HepG2 (cell line): ENCODE data around the gene THBS4. TPM values are rescaled to one million over a fixed set of nuclear protein-coding genes. Genes with fewer than 3 reads are reported as not detected.

Experiments used
- ATAC-seq: fragments of 200-7000 bp; cut with Tn5 transposase; 3 replicates; pipeline ENCODE4 v1.9.1; 2020; ENCODE audit warnings: mild to moderate bottlenecking, moderate library complexity
- BruUV-seq: library from RNA; stranded (reverse); fragments of 400-500 nt; replicated peaks from 2 replicates; lab custom pipeline; 2021; lab: Mats Ljungman, UMichigan
- CTCF ChIA-PET: fragments of 300-600 bp; formaldehyde crosslinking; extraction: SDS; loops from one replicate; lab custom pipeline; 2021; ENCODE audit warnings: low total read pairs, inconsistent platforms, low intra/inter-chr PET ratio; lab: Yijun Ruan, JAX
- POLR2A ChIA-PET: fragments of 350-600 bp; sonication (Branson Sonifier 250); formaldehyde crosslinking; loops from one replicate; lab custom pipeline; 2020; ENCODE audit warnings: antibody characterized with exemption, inconsistent platforms; lab: Yijun Ruan, JAX
- DNase-seq: peaks from one replicate; pipeline ENCODE4 v3.0.0-alpha.2; 2015; ENCODE audit warnings: low spot score
- FAIRE-seq: peaks from 3 replicates; lab custom pipeline; 2011; peaks lifted over from hg19 to GRCh38; lab: Jason Lieb, UNC
- H2AFZ ChIP-seq: one replicate; pipeline ENCODE4 v1.6.1; 2011; ENCODE audit warnings: low read length, inconsistent platforms
- H3K27ac ChIP-seq: fragments of 300-600 bp; 3 replicates; pipeline ENCODE4 v1.8.0; 2011; ENCODE audit warnings: mixed run types, mild to moderate bottlenecking, mixed read lengths, low read length, inconsistent platforms; ENCODE audit not compliant: insufficient read depth; ENCODE audit errors: extremely low read length
- H3K27me3 ChIP-seq, 2 experiments: fragments of 200-600 bp in 1 of 2; 2 replicates in 1 of 2; 3 replicates in 1 of 2; pipeline versions ENCODE4 v1.6.0 to v1.8.0; 2011; ENCODE audit warnings: low read length in 2 of 2, mild to moderate bottlenecking in 2 of 2, moderate library complexity in 2 of 2, inconsistent platforms in 1 of 2; ENCODE audit not compliant: insufficient read depth in 2 of 2, control insufficient read depth in 1 of 2
- H3K36me3 ChIP-seq, 2 experiments: fragments of 200-600 bp in 1 of 2; replicated peaks in 1 of 2; 2 replicates in 1 of 2; 3 replicates in 1 of 2; pipeline versions ENCODE4 v1.5.1 to v1.8.0; 2011; ENCODE audit warnings: low read length in 2 of 2, inconsistent platforms in 1 of 2; ENCODE audit not compliant: insufficient read depth in 2 of 2, control insufficient read depth in 1 of 2
- H3K4me1 ChIP-seq: 2 replicates; pipeline ENCODE4 v1.5.1; 2012; ENCODE audit warnings: low read length, inconsistent platforms; ENCODE audit not compliant: insufficient read depth
- H3K4me2 ChIP-seq: 2 replicates; pipeline ENCODE4 v1.6.0; 2011; ENCODE audit warnings: low read depth, low read length, inconsistent platforms
- H3K4me3 ChIP-seq, 3 experiments: fragments of 200-600 bp in 1 of 3; sonication (generic), shearing (Covaris generic) in 1 of 3; replicated peaks in 1 of 3; 2 replicates each; pipeline ENCODE4 v1.5.1; 2011 to 2016; ENCODE audit warnings: low read length in 3 of 3, inconsistent platforms in 2 of 3, low read depth in 2 of 3, mild to moderate bottlenecking in 2 of 3, control low read depth in 1 of 3, mixed read lengths in 1 of 3; ENCODE audit not compliant: insufficient read depth in 1 of 3
- H3K79me2 ChIP-seq: one replicate; pipeline ENCODE4 v1.6.1; 2011; ENCODE audit warnings: low read length, inconsistent platforms; ENCODE audit not compliant: insufficient read depth
- H3K9ac ChIP-seq: 2 replicates; pipeline ENCODE4 v1.6.0; 2011; ENCODE audit warnings: mild to moderate bottlenecking, low read depth, low read length, inconsistent platforms; ENCODE audit not compliant: insufficient read depth
- H3K9me3 ChIP-seq: 2 replicates; pipeline ENCODE4 v1.5.1; 2012; ENCODE audit warnings: mild to moderate bottlenecking, low read length
- H4K20me1 ChIP-seq: 2 replicates; pipeline ENCODE4 v1.6.0; 2011; ENCODE audit warnings: inconsistent platforms, mild to moderate bottlenecking, low read length, moderate library complexity; ENCODE audit not compliant: insufficient read depth
- EED ChIP-seq: sonication (generic); formaldehyde crosslinking; IDR thresholded peaks from 2 replicates; pipeline ENCODE4 v1.5.0; 2020; ENCODE audit warnings: mild to moderate bottlenecking, missing genetic modification reagents
- GATAD1 ChIP-seq: IDR thresholded peaks from 2 replicates; pipeline ENCODE4 v1.6.1; 2016; ENCODE audit warnings: missing genetic modification reagents, missing compliant biosample characterization
- HOXD1 ChIP-seq: sonication (generic); formaldehyde crosslinking; IDR thresholded peaks from 2 replicates; pipeline ENCODE4 v1.5.0; 2020; ENCODE audit warnings: missing genetic modification reagents
- NRL ChIP-seq: sonication (generic); formaldehyde crosslinking; IDR thresholded peaks from 2 replicates; pipeline ENCODE4 v1.5.0; 2020; ENCODE audit warnings: missing genetic modification reagents, mild to moderate bottlenecking, moderate library complexity, borderline replicate concordance
- PITX1 ChIP-seq: sonication (generic); formaldehyde crosslinking; IDR thresholded peaks from 2 replicates; pipeline ENCODE4 v1.5.1; 2020; ENCODE audit warnings: mild to moderate bottlenecking, missing genetic modification reagents
- SP2 ChIP-seq: sonication (generic); formaldehyde crosslinking; IDR thresholded peaks from 2 replicates; pipeline ENCODE4 v1.5.1; 2020; ENCODE audit warnings: mild to moderate bottlenecking, missing genetic modification reagents
- STAT5B ChIP-seq: sonication (generic); formaldehyde crosslinking; IDR thresholded peaks from 2 replicates; pipeline ENCODE4 v1.4.0; 2020; ENCODE audit warnings: missing genetic modification reagents
- ZNF230 ChIP-seq: sonication (generic); formaldehyde crosslinking; IDR thresholded peaks from 2 replicates; pipeline ENCODE4 v1.4.0; 2020; ENCODE audit warnings: mild to moderate bottlenecking, missing genetic modification reagents
- ZNF710 ChIP-seq: sonication (generic); formaldehyde crosslinking; IDR thresholded peaks from 2 replicates; pipeline ENCODE4 v1.5.0; 2020; ENCODE audit warnings: mild to moderate bottlenecking, missing genetic modification reagents, borderline replicate concordance
- ZNF790 ChIP-seq: sonication (generic); formaldehyde crosslinking; IDR thresholded peaks from 2 replicates; pipeline ENCODE4 v1.8.0; 2022; ENCODE audit warnings: missing genetic modification reagents, mild to moderate bottlenecking, borderline replicate concordance
- WGBS: methylation state at CpG from one replicate; pipeline ENCODE4 v1.1.6; 2017; ENCODE audit warnings: low lambda C conversion rate; 5-methylcytosine and 5-hydroxymethylcytosine counted together
- in situ Hi-C: cut with HindIII; loops from 2 replicates; pipeline ENCODE4 v1.10.0; 2017; ENCODE audit warnings: low pct_unique_long_range_greater_than_20kb; ENCODE audit not compliant: extremely low pct_ligation_motif_present
- intact Hi-C: fragments of 100-400 bp; cut with micrococcal nuclease; formaldehyde crosslinking; loops from one replicate; pipeline ENCODE4 v1.10.0; 2022; ENCODE audit not compliant: unreplicated experiment
- polyA plus RNA-seq, 8 experiments: library from polyadenylated mRNA; depleted of rRNA in 3 of 8; stranded (reverse) in 7 of 8; unstranded in 1 of 8; fragments of >200 nt; fragmentation: Illumina TruSeq in 4 of 8; extraction: Trizol in 4 of 8; gene quantifications; 2 replicates each; pipeline versions ENCODE4 v1.2.1 to v1.2.3, GENCODE V29; 2011 to 2016; ENCODE audit warnings: low read depth in 4 of 8, missing spikeins in 1 of 8, mixed read lengths in 1 of 8; ENCODE audit not compliant: insufficient read depth in 1 of 8
- total RNA-seq, 5 experiments: library from RNA; depleted of rRNA; stranded (reverse); fragments of >200 nt; fragmentation: Illumina TruSeq; extraction: Trizol; gene quantifications; 2 replicates each; pipeline ENCODE4 v1.2.3, GENCODE V29; 2016; ENCODE audit warnings: low read depth in 1 of 5
- TF ChIP-seq, protein P1 (sequence below): sonication (generic); formaldehyde crosslinking; IDR thresholded peaks from 2 replicates; pipeline ENCODE4 v1.5.0; 2020; ENCODE audit warnings: mild to moderate bottlenecking, low read depth, missing genetic modification reagents, borderline replicate concordance
- TF ChIP-seq, protein P2 (sequence below): sonication (generic); formaldehyde crosslinking; IDR thresholded peaks from 2 replicates; pipeline ENCODE4 v1.4.0; 2020; ENCODE audit warnings: mild to moderate bottlenecking, missing genetic modification reagents
- TF ChIP-seq, protein P3 (sequence below): sonication (generic); formaldehyde crosslinking; conservative IDR thresholded peaks from 2 replicates; pipeline ENCODE4 v1.8.0; 2022; ENCODE audit warnings: low read depth, missing genetic modification reagents

THBS4 gene
- total and polyA plus RNA-seq, 2 of the 13 experiments (the other 11 are each of a cell fraction or from before 2014, with no cell fraction given): 0.60 to 1.2 TPM

DNA sequence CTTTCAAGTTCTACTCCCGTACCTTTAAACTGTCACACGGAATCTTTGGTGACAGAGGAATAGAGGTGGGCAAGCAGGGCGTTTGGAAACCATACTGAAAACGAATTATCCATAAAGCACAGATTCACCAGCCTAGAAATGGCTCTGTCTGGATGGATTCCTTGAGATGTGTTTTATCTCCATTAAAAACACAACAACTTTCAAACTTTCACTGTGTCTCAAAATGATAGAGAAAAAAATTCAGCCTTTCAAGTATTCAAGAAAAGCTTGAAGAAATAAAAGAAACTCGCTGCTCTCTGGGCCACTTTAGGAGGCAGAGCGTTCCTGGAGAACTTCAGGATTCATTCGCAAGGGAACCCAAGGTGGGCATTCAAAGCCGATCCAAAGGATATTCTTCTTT is 589 bp upstream of the THBS4 start (continued):
- TF ChIP-seq, protein P1, sequence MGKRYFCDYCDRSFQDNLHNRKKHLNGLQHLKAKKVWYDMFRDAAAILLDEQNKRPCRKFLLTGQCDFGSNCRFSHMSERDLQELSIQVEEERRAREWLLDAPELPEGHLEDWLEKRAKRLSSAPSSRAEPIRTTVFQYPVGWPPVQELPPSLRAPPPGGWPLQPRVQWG (CRISPR knock-in tag): no peak
- TF ChIP-seq, protein P2, sequence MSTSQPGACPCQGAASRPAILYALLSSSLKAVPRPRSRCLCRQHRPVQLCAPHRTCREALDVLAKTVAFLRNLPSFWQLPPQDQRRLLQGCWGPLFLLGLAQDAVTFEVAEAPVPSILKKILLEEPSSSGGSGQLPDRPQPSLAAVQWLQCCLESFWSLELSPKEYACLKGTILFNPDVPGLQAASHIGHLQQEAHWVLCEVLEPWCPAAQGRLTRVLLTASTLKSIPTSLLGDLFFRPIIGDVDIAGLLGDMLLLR (CRISPR knock-in tag): no peak

- no peaks in the 10 kb centered on the region for H3K9me3 ChIP-seq
- no peaks in the 10 kb centered on the region for H3K79me2 ChIP-seq
- TF ChIP-seq GATAD1 (no peak), EED (CRISPR knock-in tag) (no peak), PITX1 (CRISPR knock-in tag) (no peak), ZNF230 (CRISPR knock-in tag) (no peak), NRL (CRISPR knock-in tag) (no peak), ZNF790 (CRISPR knock-in tag) (no peak), HOXD1 (CRISPR knock-in tag) (no peak), ZNF710 (no peak), SP2 (CRISPR knock-in tag) (no peak), STAT5B (CRISPR knock-in tag) (no peak)
- TF ChIP-seq, protein P3, sequence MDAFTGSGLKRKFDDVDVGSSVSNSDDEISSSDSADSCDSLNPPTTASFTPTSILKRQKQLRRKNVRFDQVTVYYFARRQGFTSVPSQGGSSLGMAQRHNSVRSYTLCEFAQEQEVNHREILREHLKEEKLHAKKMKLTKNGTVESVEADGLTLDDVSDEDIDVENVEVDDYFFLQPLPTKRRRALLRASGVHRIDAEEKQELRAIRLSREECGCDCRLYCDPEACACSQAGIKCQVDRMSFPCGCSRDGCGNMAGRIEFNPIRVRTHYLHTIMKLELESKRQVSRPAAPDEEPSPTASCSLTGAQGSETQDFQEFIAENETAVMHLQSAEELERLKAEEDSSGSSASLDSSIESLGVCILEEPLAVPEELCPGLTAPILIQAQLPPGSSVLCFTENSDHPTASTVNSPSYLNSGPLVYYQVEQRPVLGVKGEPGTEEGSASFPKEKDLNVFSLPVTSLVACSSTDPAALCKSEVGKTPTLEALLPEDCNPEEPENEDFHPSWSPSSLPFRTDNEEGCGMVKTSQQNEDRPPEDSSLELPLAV (CRISPR knock-in tag): no peak
- TF ChIP-seq, all 625 proteins: peak for 0
- intact Hi-C loops: no loop called here
- Histone ChIP-seq H3K36me3 (no peaks in the 10 kb centered on the region), H3K27ac (no peak overlapping the region), H4K20me1 (no peaks in the 10 kb centered on the region), H2AFZ (no peak overlapping the region), H3K4me1 (no peaks in the 10 kb centered on the region), H3K4me2 (no peak overlapping the region), H3K9ac (no peak overlapping the region), H3K27me3 (peaks cover 0 to 20% of the 10 kb centered on the region in 2 experiments; a peak in 2 of 5 replicates), H3K4me3 (no peak overlapping the region)
- ATAC-seq (no peak), FAIRE-seq (no peak), DNase-seq (no peak)
- 46% methylated on average over 4 of the region's 7 CpGs for WGBS
- in situ Hi-C loops: no loop called here
- ChIA-PET POLR2A (no interaction called here), CTCF (no interaction called here)
- no TSS peak for BruUV-seq
These were observed 691 bp downstream of the THBS4 start for GRCh38 chr5:80035839-80036238.
